ENCODE results near the gene WWC1.

Gene WWC1

GRCh38 chr5:168390491-168390890, 99.0 kb downstream of the WWC1 start:
- Histone ChIP-seq H3K4me3 (ENCODE audit: low read depth, low read length) (no peak overlapping the region), H3K27me3 (ENCODE audit: insufficient read depth, low read length) (no peaks in the 10 kb centered on the region), H3K4me1 (ENCODE audit: control insufficient read depth, insufficient read depth, low read length, unreplicated experiment) (no peaks in the 10 kb centered on the region), H3K36me3 (ENCODE audit: insufficient read depth, low read length) (peaks cover 6% of the 10 kb centered on the region; the same call in 1 of the 2 replicates), H3K79me2 (ENCODE audit: control insufficient read depth, insufficient read depth, low read length, unreplicated experiment) (no peaks in the 10 kb centered on the region), H3K27ac (ENCODE audit: low read depth, low read length) (no peak overlapping the region), H2AFZ (ENCODE audit: low read length, unreplicated experiment) (no peak overlapping the region)

DNA sequence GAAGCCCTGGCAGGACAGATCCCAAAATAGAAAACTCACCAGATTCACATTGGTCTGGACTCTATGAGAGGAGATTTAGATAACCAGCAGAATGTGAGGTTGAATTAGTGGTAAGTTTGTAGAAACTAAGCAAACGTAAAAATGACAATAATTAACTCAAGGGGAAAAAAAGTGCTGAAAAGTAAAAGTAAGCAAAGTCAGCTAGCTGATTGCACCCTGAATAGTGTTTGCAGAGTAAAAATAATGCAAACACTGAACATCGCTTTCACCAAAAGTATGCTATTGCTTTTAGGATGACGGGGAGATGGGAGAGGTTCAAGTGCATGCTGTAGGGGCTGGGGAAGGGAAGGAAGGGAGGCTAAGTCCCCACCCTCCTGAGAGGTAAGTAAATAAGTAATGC, 102.3 kb downstream of the WWC1 start:
- H3K4me1 ChIP-seq (ENCODE audit: control insufficient read depth, insufficient read depth, low read length, unreplicated experiment): no peaks in the 10 kb centered on the region
- no peak overlapping the region for H3K4me3 ChIP-seq (ENCODE audit: low read depth, low read length)
- H3K36me3 ChIP-seq (ENCODE audit: insufficient read depth, low read length): 0 out of 2 replicates have a peak, but pooled peaks cover 5% of the 10 kb centered on the region

DNA sequence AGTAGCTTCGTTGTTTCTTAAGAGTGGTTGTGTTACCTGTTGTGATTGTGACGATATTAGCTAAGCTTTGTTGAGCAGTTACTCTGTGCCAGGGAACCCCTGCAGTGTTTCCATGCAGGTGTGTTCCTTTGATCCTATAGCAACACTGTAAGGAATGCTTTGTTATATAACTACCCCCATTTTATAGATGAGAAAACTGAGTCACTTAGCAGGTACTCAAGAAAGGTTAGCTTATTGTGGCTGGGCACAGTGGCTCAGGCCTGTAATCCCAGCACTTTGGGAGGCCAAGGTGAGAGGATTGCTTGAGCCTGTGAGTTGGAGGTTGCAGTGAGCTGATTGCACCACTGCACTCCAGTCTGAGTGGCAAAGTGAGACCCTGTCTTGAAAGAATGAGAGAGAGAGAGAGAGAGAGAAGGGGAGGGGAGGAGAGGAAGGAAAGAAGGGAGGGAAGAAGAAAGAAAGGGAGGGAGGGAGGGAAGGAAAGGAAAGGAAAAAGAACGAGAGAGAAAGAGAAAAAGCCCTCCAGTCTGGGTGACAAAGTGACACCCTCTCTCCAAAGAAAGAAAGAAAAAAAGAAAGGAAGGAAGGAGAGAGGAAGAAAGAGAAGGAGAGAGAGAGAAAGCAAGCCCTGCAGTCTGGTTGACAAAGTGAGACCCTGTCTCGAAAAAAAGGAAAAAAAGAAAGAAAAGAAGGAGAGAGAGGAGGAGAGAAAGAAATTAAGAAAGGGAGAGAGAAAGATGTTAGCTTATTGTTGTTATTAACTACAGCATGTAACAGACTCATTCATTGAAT, 109.2 kb downstream of the WWC1 start:
- Histone ChIP-seq H3K36me3 (ENCODE audit: insufficient read depth, low read length) (no peaks in the 10 kb centered on the region), H2AFZ (ENCODE audit: low read length, unreplicated experiment) (no peak overlapping the region), H3K79me2 (ENCODE audit: control insufficient read depth, insufficient read depth, low read length, unreplicated experiment) (no peaks in the 10 kb centered on the region), H3K4me3 (ENCODE audit: low read depth, low read length) (no peak overlapping the region), H3K27me3 (ENCODE audit: insufficient read depth, low read length) (no peaks in the 10 kb centered on the region), H3K27ac (ENCODE audit: low read depth, low read length) (no peak overlapping the region), H3K4me1 (ENCODE audit: control insufficient read depth, insufficient read depth, low read length, unreplicated experiment) (peaks cover 10% of the 10 kb centered on the region)

More for the DNA sequence above, 102.3 kb downstream of the WWC1 start:
- H3K27ac ChIP-seq (ENCODE audit: low read depth, low read length): no peak overlapping the region
- no peak overlapping the region for H2AFZ ChIP-seq (ENCODE audit: low read length, unreplicated experiment)
- no peaks in the 10 kb centered on the region for H3K27me3 ChIP-seq (ENCODE audit: insufficient read depth, low read length)
- no peaks in the 10 kb centered on the region for H3K79me2 ChIP-seq (ENCODE audit: control insufficient read depth, insufficient read depth, low read length, unreplicated experiment)

- Histone ChIP-seq H3K79me2 (ENCODE audit: control insufficient read depth, insufficient read depth, low read length, unreplicated experiment) (no peaks in the 10 kb centered on the region), H3K27me3 (ENCODE audit: insufficient read depth, low read length) (no peaks in the 10 kb centered on the region), H3K27ac (ENCODE audit: low read depth, low read length) (no peak overlapping the region), H3K4me1 (ENCODE audit: control insufficient read depth, insufficient read depth, low read length, unreplicated experiment) (peaks cover 10% of the 10 kb centered on the region), H3K36me3 (ENCODE audit: insufficient read depth, low read length) (no peaks in the 10 kb centered on the region), H3K4me3 (ENCODE audit: low read depth, low read length) (no peak overlapping the region), H2AFZ (ENCODE audit: low read length, unreplicated experiment) (no peak overlapping the region)
Observed at GRCh38 chr5:168401226-168401625, 109.8 kb downstream of the WWC1 start.

DNA sequence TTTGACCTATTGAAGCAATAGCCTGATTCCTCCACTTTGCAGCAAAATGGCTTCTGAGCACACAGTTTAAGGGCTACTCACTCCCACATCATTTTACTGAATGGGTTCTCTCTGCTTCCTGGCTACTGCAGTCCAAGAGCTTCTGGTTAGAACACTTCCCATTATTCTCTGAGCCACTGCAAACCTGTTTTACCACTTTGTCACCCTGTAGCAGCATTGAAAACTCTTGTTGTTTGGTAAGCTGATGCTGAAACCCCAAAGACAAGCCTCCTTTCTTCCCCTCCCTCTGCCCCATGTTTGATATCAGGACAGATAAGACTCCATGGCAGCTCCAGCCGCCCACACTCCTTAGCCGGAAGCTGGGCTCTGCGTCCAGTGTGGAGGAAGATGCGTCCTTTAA, 110.4 kb downstream of the WWC1 start:
- no peak overlapping the region for H3K4me3 ChIP-seq (ENCODE audit: low read depth, low read length)
- no peak overlapping the region for H2AFZ ChIP-seq (ENCODE audit: low read length, unreplicated experiment)
- no peaks in the 10 kb centered on the region for H3K36me3 ChIP-seq (ENCODE audit: insufficient read depth, low read length)
- no peaks in the 10 kb centered on the region for H3K79me2 ChIP-seq (ENCODE audit: control insufficient read depth, insufficient read depth, low read length, unreplicated experiment)
- no peak overlapping the region for H3K27ac ChIP-seq (ENCODE audit: low read depth, low read length)
- no peaks in the 10 kb centered on the region for H3K27me3 ChIP-seq (ENCODE audit: insufficient read depth, low read length)
- H3K4me1 ChIP-seq (ENCODE audit: control insufficient read depth, insufficient read depth, low read length, unreplicated experiment): peaks cover 10% of the 10 kb centered on the region

GRCh38 chr5:168404365-168404764, 112.9 kb downstream of the WWC1 start:
- Histone ChIP-seq H3K36me3 (ENCODE audit: insufficient read depth, low read length) (no peaks in the 10 kb centered on the region), H3K4me3 (ENCODE audit: low read depth, low read length) (no peak overlapping the region), H3K27ac (ENCODE audit: low read depth, low read length) (peak overlapping the region; percentile 54; the same call in 1 of the 2 replicates), H3K27me3 (ENCODE audit: insufficient read depth, low read length) (no peaks in the 10 kb centered on the region), H2AFZ (ENCODE audit: low read length, unreplicated experiment) (no peak overlapping the region), H3K79me2 (ENCODE audit: control insufficient read depth, insufficient read depth, low read length, unreplicated experiment) (no peaks in the 10 kb centered on the region), H3K4me1 (ENCODE audit: control insufficient read depth, insufficient read depth, low read length, unreplicated experiment) (peaks cover 22% of the 10 kb centered on the region)

GRCh38 chr5:168407211-168407610, 115.8 kb downstream of the WWC1 start:
- peaks cover 34% of the 10 kb centered on the region for H3K4me1 ChIP-seq (ENCODE audit: control insufficient read depth, insufficient read depth, low read length, unreplicated experiment)
- H3K79me2 ChIP-seq (ENCODE audit: control insufficient read depth, insufficient read depth, low read length, unreplicated experiment): no peaks in the 10 kb centered on the region
- H3K27me3 ChIP-seq (ENCODE audit: insufficient read depth, low read length): no peaks in the 10 kb centered on the region
- H2AFZ ChIP-seq (ENCODE audit: low read length, unreplicated experiment): no peak overlapping the region
- no peak overlapping the region for H3K4me3 ChIP-seq (ENCODE audit: low read depth, low read length)
- no peak overlapping the region for H3K27ac ChIP-seq (ENCODE audit: low read depth, low read length)
- H3K36me3 ChIP-seq (ENCODE audit: insufficient read depth, low read length): no peaks in the 10 kb centered on the region

DNA sequence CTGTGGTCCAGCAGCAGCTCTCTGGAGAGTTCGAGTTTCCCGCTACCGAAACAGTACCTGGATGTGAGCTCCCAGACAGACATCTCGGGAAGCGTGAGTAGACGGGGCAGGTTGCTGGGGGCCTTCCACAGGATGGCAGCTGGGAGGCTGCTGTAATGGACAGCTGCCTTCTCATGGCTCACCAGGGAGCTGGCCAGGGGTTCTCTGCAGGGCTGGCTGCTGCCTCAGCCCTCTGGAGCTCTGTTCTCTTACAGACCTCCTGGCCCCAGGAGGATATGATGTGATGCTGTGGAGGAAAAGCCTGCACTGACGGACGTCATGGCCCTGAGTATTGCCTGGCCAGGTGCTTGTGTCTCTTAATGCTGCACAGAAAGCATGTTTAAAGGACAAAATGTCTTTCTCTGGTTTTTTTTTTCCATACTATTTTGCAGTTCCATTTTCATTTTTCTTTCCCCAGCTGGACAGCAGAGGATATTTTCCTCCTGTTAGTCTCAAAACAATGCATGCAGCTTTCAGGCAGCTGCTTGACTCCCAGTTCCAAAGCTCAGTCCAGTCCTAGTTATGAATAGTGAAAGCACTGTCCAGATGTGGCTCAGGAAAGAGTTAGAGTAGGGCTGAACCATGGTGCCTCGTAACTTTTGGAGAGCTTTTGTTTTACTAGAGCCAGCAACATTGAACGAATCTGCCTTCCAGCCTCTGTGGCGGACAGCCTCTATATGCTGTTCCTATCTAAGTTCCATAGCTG, 117.3 kb downstream of the WWC1 start:
- Histone ChIP-seq H3K27me3 (ENCODE audit: insufficient read depth, low read length) (no peaks in the 10 kb centered on the region), H3K79me2 (ENCODE audit: control insufficient read depth, insufficient read depth, low read length, unreplicated experiment) (no peaks in the 10 kb centered on the region), H2AFZ (ENCODE audit: low read length, unreplicated experiment) (no peak overlapping the region), H3K27ac (ENCODE audit: low read depth, low read length) (peak overlapping the region; percentile 79), H3K36me3 (ENCODE audit: insufficient read depth, low read length) (no peaks in the 10 kb centered on the region), H3K4me1 (ENCODE audit: control insufficient read depth, insufficient read depth, low read length, unreplicated experiment) (peaks cover 34% of the 10 kb centered on the region), H3K4me3 (ENCODE audit: low read depth, low read length) (peak overlapping the region; percentile 50)

DNA sequence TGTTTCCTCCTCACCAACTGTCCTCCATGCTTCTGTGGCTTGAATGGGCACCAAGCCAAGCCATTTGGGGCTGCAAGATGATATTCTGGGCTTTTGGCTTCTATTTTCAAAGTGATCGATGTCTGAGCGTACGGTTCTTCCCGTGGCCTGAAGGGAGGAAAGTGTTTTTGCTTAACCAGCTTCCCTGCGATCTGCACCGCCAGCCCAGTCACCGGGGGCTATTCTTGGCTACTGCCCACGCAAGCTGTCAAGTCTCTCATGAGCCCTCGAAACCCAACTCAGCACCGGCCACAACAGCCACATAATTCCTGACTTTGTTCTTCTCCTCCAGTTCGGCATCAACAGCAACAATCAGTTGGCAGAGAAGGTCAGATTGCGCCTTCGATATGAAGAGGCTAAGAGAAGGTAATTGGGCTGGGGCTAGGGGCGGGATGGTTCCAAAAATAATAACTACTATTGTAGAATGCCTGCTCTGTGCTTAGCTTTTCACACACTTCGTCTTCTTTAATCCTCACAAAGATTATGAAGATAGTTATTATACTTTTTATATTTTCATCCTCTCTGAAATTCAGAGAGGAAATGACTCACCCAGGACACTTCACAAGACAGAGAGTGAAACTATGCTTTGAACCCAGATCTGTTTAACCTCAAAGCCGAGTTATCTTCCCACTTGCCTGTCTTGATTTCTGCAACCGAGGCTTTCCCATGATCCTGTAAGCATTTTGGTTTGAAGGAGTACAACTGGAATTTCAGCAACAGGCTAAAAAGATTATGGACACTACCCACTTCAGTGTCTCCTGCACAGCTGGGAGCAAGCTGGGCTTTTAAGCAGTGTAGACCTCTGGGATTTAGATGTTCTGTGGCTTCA, 118.4 kb downstream of the WWC1 start:
- H3K27me3 ChIP-seq (ENCODE audit: insufficient read depth, low read length): no peaks in the 10 kb centered on the region
- peak overlapping the region; percentile 79 for H3K27ac ChIP-seq (ENCODE audit: low read depth, low read length)
- H2AFZ ChIP-seq (ENCODE audit: low read length, unreplicated experiment): peak overlapping the region; percentile 24
- peak overlapping the region; percentile 50 for H3K4me3 ChIP-seq (ENCODE audit: low read depth, low read length)
- H3K4me1 ChIP-seq (ENCODE audit: control insufficient read depth, insufficient read depth, low read length, unreplicated experiment): peaks cover 27% of the 10 kb centered on the region
- no peaks in the 10 kb centered on the region for H3K79me2 ChIP-seq (ENCODE audit: control insufficient read depth, insufficient read depth, low read length, unreplicated experiment)
- H3K36me3 ChIP-seq (ENCODE audit: insufficient read depth, low read length): no peaks in the 10 kb centered on the region

DNA sequence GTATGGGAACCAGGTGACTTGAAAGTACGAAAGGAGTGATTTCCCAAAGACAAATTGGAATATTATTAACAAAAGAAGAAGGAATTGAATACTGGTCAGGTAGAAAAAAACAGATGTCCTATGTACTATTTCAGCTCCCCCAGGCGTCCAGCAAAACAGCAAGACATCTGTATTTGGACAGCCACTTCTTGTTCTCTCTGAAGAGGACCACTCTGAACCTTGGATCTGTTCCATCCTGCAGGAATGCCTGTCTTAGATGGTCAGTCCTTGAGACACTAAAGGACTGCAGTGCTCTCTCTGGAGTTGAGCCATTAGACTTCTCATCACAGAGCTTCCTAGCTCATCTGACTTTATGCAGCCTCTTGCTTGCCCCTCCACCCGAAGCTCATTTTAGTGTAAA, 120.4 kb downstream of the WWC1 start:
- no peak overlapping the region for H3K4me3 ChIP-seq (ENCODE audit: low read depth, low read length)
- H3K79me2 ChIP-seq (ENCODE audit: control insufficient read depth, insufficient read depth, low read length, unreplicated experiment): no peaks in the 10 kb centered on the region
- no peaks in the 10 kb centered on the region for H3K27me3 ChIP-seq (ENCODE audit: insufficient read depth, low read length)
- no peak overlapping the region for H3K27ac ChIP-seq (ENCODE audit: low read depth, low read length)
- H3K4me1 ChIP-seq (ENCODE audit: control insufficient read depth, insufficient read depth, low read length, unreplicated experiment): peaks cover 24% of the 10 kb centered on the region
- H3K36me3 ChIP-seq (ENCODE audit: insufficient read depth, low read length): no peaks in the 10 kb centered on the region
- H2AFZ ChIP-seq (ENCODE audit: low read length, unreplicated experiment): no peak overlapping the region

All from ACC112 (cell line).